T-helper 2 cell (primary cell): Measurements from ENCODE around the gene RAB26.
A peak's percentile ranks its signal among the peaks of the same experiment; 100 is the strongest.

Source experiments
- DNase-seq, 5 experiments: peaks; one replicate each; pipeline versions ENCODE4 v3.0.0 to v3.0.0-alpha.2; 2012 to 2022

RAB26 gene

GRCh38 chr16:2161911-2162310 lies 13.5 kb downstream of the RAB26 start:
- DNase-seq = no peak

DNA sequence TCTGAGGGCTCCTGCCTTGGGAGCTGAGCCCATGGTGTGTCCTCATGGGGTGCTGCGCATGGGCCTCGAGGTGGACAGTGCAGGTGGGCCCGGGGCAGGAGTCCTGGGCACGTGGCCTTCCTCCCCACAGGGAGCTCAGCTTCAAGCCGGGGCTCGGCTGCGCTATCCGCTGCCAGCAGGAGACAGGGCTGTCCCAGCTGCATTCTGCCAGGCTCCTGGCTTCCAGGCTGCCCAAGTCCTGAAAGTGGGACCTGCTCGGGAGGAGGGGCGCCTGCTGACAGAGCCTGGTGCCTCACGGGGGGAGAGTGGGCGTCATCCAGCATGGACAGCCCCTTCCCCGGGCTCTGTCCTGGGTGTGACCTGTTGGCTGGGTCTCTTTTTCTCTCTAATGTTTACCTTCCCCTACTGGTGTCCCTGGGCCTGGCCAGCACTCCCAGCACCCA lies 14.3 kb downstream of the RAB26 start:
- DNase-seq = no peak

DNA sequence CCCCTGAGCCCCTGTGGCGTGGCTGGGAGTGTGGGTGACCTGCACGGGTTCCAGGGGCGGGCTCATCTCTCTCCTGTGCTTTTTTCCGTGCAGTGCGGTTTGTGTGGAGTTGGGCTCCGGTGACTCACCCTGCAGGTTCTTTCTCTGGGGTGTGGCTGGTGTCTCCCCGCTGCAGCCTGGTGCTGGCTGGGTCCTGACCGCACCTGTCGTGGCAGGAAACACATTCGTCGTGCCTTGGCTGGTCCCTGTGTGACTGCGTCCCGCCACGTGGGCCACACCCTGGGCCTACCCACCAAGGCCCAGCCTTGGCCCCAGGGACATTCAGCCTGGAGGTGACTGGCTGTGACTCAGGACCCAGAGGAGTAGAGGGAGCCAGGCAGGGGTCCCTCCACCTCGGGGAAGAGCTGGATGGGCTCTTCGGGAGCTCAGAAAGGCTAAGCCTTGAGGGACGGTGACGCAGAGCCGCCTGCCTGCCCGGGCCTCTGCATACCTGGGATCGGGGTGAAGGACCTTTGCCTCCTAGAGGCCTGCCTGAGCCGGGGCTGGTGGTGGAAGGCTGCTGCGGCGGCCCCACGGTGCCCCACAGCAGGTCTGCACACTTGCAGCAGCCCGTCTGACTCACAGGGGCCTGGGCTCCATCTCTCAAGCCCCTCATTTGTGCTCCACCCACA lies 14.9 kb downstream of the RAB26 start:
- no peak for DNase-seq

DNA sequence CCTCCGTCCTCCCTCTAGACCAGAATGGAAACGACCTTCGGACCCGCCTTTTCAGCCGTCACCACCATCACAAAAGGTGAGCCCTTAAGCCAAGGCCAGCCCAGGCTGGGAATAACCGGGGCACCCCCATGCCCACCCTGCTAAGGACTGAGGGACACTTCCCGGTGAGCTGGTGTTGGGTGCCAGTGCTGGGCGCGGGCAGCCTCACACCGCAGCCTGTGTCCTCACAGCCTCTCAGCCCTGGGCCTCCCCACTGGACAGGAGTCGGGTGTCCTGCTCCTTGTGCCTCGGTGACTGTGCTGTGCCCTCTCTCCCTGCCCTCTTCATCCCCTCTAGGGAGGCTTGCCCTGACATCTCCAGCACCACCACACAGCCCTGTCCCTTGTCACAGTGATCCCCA lies 17.4 kb downstream of the RAB26 start:
- DNase-seq = no peak

DNA sequence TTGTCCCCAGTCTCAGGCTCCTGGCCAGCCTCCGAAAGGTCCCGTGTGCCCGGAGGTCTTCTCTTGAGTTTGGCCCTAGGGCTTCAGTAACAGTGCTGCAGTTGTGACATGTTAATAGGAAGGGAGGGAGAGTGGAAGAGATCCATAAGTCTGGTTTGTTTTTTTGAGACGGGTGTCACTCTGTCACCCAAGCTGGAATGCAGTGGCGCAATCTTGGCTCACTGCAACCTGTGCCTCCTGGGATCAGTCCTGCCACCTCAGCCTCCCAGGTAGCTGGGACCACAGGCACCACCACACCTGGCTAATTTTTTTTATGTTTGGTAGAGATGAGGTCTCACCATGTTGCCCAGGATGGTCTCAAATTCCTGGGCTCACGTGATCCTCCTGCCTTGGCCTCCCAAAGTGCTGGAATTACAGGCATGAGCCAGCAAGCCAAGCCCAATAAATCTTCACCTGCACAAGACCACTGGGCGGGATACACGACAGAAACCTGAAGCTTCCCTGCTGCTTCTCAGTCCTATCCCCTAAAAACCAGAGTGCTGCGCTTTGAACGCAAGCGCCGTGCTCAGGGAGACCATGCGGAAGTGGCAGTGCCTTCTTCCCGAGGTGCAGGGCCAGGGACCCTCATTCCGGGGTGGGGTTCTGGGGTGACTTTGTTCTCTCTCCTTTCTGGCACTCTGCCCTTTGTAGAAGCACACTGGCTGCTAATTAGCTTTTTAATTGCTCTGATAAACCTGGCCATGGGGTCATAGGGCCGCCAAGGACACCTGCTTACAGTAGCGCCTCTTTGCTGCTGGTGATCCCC lies 18.0 kb downstream of the RAB26 start:
- DNase-seq = no peak

GRCh38 chr16:2167068-2167638 lies 18.7 kb downstream of the RAB26 start:
- DNase-seq = no peak

DNA sequence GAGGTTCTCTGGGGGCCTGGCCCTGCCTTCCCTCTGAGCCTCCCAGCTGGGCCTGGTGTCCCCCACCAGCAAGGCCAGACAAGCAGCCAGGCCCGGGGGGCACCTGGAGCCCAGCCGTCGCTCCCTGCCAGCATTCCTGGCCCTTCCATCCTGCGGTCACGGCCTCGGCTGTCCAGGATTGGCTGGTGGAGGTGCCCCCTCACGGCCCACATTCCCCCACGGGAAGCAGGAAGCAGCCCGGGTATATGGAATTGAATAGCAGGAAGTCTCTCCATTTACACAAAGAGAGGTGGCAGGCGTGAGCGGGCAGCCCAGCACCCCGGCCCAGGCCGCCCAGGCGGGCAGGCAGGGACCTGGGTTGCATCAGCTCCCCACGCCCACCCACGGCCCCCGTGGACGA lies 21.7 kb downstream of the RAB26 start:
- DNase-seq = no peak

DNA sequence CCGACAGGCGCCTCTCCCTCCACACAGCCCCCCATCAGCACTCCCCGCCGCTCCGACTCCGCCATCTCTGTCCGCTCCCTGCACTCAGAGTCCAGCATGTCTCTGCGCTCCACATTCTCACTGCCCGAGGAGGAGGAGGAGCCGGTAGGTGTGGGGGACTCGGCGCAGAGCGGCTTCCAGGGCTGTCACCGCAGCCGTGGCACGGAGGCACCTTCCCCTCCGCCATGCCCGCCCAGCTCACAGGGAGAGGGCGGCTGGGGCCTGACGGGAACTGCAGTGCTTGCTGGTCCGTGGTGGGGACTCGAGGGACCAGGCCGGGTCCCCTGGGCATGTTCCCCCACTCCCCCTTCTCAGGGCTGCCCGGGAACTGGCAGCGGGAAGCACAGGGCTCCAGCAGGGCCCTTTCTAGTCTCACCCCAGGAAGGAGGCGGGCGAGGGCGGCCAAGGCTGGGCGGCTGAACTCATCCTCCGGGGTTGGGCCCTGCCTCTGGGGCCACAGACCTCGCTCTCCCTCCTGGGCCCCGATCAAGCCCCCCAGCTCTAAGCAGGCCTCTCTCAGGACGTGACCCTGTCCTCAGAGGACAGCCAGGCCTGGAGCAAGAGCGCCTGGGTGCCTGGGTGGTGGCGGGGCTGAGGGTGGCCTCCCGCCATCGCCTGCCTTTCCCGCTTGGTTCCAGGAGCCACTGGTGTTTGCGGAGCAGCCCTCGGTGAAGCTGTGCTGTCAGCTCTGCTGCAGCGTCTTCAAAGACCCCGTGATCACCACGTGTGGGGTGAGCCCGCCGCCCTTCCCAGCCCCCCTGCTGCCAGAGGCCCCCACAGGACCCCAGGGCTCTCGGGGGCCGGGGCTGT lies 22.4 kb downstream of the RAB26 start:
- DNase-seq = no peak

GRCh38 chr16:2171601-2172178 lies 23.3 kb downstream of the RAB26 start:
- no peak for DNase-seq

GRCh38 chr16:2172688-2173335 lies 24.4 kb downstream of the RAB26 start:
- DNase-seq = no peak

GRCh38 chr16:2173366-2173765 lies 24.9 kb downstream of the RAB26 start:
- no peak for DNase-seq

DNA sequence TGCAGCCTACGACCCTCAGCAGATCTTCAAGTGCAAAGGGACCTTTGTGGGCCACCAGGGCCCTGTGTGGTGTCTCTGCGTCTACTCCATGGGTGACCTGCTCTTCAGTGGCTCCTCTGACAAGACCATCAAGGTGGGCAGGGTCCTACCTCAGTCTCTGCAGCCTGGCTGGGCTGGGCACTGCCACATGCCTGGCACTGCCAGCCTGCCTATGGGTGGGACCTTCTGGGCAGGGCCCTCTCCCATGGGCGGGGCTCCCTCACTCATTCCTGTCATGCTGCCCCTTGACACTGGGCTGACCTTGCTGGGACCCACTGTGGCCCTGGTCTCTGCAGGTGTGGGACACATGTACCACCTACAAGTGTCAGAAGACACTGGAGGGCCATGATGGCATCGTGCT lies 25.5 kb downstream of the RAB26 start:
- no peak for DNase-seq

- no peak for DNase-seq
Observed at GRCh38 chr16:2174396-2175131, 26.1 kb downstream of the RAB26 start.

DNA sequence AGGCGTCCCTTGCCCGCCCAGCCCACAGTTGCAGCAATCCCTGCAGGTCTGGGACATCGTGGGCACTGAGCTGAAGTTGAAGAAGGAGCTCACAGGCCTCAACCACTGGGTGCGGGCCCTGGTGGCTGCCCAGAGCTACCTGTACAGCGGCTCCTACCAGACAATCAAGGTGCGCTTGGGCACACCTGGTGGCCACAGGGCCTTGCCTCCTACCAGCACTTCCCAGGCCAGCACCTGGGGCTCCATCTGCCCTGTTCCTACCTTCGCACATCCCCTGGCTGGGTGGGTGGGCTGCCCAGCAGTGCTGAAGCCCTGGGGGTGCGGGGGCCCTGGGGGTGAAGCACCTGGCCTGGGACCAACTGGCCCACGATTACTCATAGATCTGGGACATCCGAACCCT lies 27.0 kb downstream of the RAB26 start:
- DNase-seq = no peak

GRCh38 chr16:2176047-2176446 lies 27.6 kb downstream of the RAB26 start:
- no peak for DNase-seq

DNA sequence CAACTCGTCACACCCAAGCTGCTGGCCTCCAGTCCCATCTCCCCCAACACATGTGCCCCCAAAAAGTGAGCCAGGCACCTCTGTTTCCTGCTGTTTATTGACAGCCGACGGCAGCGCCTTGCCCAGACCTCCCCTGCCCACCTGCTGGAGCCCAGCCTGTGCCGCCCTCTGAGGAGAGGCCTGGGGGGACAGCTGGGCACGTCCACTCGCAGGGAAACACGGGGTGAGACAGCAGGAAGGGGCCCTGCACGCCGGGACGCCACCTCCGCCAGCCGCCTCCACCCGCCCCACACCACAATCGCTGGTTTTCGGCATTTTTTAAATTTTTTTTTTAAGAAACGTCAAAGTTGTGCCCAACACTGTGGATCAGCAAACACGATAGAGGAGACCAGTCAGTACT lies 28.7 kb downstream of the RAB26 start:
- DNase-seq = no peak

DNA sequence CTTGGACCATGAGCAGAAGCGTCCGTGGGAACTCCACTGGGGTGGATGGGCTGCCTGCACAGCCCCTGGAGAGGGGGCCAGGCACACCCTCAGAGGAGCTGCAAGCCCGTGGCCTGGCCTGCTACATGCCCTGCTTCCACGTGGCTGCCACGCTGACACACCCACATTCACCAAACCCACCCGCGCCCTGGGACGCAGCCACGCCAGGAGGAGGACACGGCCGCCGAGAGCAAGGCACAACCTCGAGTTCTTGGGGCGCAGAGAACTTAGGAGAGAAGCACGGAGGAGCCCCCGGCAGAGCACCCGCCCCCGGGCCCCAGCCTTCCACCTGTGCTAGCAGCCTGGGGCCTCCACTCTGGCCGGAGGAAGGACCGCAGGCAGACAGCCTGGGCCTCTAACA lies 29.1 kb downstream of the RAB26 start:
- no peak for DNase-seq

DNA sequence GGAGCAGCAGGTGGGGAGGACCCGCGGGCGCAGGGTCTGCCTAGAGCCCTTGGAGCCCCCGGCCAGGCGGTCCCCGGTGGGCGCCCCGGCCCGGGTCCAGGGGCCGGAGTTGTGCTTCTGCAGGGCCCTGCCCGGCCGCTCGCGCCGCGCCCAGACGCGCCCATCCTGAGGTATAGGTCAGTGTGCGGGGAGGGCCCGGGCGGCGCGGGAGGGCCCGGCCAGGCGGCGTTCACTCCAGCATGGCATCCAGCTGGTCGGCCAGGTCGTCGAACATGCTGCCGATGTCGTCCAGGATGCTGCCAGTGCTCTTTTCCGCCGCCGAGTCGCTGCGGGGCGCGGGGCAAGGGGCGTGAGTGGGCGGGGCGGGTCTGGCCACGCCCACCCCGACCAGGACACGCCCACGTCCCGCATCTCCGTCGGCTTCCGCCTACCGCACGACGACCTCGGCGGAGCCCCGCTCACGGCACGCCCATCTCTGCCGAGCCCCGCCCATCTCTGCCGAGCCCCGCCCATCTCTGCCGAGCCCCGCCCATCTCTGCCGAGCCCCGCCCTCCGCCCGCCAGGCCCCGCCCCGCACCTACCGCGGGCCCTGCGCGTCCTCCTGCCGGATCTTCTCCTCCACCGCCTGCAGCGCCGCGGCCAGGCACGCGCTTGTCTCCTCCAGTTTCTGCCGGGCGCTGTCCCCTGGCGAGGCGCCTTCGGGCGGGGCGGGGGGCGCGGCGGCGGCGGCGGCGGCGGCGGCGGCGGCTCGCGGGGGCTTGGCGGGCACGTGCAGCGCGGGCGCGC lies 30.1 kb downstream of the RAB26 start:
- DNase-seq = peak in 3 of 5 experiments; percentile 12 to 48 (median 40)

- DNase-seq = no peak
Observed at GRCh38 chr16:2179107-2179501, 30.7 kb downstream of the RAB26 start.

DNA sequence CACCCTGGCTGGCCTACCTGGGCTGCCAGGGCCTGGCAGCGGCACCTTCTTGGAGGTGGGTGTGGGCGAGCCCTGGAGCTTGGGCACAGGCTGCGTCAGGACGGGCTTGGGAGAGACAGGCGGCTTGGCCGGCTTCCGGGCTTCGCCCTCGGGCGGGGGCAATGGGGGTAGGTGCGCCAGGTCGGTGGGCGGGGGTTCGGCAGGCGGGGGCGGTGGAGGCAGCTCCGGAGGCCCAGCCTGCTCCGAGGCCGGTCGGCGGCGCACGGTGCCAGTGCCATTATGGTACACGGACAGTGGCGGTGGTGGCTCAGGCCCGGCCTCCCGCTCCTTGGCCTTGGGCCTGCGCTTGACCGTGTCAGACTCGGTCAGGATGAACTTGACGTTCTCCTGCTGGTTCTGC lies 31.2 kb downstream of the RAB26 start:
- DNase-seq = no peak

DNA sequence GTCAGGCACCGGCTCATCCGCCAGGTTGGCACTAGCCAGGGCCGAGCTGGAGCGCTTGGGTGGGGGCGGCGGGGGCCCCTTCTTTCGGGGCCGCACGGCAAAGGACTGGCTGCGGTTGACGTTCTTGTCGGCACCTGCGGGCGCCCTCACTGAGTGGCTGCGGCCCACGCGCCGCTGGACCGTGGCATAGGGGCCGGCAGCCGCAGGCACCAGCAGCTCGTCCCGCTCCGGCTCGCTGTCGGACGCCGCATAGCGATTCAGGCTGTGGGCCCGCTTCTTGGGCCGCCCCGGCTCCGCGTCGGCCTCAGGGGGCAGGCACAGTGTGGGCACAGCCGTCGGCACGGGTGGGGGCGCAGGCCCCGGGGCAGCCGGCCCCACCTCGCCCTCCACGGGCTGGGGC lies 32.0 kb downstream of the RAB26 start:
- no peak for DNase-seq
